Measurements from ENCODE around the gene PFN4.
A peak's percentile ranks its signal among the peaks of the same experiment; 100 is the strongest.

Gene PFN4

DNA sequence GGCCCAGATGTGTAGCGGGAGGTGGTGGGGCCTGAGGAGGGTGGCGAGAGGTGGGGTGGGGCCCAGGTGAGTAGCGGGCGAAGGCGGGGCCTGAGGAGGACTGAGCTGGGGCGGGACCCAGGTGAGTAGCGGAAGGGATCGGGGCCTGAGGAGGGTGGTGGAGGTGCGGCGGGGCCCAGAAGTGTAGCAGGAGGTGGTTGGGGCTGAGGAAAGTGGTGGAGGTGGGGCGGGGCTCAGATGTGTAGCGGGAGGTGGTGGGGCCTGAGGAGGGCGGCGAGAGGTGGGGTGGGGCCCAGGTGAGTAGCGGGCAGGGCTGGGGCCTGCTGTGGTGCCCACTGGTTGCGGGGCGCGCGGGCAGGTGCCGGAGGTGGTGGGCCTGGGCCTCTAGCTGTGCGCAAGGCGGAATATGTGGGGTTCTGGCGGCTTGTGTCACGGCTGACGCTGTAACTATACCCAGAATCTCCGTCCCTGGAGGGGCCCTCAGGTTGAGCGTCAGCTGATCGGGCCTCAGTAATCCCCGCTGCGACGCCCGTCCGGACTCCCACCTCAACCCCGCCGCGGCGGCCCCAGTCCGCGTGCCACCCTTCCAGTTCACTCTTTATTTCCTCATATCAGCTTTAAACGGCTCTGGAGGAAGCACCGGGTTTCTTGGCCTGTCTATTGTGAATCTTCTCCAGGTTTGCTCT, 46.1 kb downstream of the PFN4 start:
- DNase-seq, result no peak

GRCh38 chr2:24075915-24076848, 47.0 kb downstream of the PFN4 start, which contains the start of gene SF3B6:
SF3B6 (minus strand) TSS chr2:24076326; CDS start chr2:24076229, 97 bp downstream.
- peak; percentile 84 for DNase-seq

DNA sequence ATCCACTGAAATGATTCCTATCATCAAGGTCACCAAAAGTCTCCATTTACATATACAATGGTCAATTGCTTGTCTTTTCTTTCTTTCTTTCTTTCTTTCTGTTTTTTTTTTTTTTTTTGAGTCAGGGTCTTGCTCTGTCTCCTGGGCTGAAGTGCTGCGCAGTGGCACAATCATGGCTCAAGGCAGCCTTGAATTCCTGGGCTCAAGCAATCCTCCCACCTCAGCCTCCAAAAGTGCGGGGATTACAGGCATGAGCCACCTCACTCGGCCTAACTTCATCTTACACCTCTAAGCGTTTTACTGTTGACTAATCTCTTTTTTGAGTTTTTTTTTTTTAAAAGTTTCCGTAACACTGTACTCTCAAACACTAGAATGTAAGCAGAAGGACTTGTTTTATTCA, 47.9 kb downstream of the PFN4 start:
- DNase-seq, result no peak

DNA sequence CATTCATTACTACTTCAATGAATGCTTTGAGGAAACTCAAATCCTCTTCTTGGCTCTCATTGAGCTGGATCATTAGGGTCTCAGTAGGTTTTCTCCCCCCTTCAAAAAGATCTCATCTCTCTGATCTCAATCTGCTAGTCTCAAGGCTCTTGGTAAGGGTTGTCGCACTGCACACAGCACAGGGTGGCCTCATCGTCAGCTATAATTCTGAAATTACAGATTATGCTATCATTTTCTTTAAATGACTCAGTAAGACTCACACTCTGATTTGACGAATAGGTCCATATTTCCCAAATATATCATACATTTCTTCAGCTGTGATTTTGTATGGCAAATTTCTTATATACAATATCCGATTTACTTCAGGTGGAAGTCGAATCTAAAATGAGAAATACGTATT, 49.3 kb downstream of the PFN4 start:
- no peak for DNase-seq

DNA sequence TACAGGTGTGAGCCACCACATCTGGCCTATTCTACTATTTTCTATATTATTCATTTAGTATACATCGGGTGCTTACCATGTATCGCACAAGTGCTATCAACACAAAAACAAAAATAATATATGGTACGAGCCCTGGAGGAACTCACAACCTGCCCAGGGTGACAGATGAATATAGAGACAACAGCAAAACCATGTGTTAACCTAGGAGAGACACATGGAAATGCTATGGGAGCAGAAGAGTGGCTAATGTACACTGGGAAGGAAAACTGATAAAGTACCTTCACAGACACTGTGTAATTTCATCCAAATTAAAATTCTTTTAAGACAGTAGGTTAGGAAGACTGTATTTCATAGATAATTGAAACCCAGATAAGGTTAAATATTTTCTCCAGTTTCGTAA, 50.9 kb downstream of the PFN4 start:
- DNase-seq, result no peak

DNA sequence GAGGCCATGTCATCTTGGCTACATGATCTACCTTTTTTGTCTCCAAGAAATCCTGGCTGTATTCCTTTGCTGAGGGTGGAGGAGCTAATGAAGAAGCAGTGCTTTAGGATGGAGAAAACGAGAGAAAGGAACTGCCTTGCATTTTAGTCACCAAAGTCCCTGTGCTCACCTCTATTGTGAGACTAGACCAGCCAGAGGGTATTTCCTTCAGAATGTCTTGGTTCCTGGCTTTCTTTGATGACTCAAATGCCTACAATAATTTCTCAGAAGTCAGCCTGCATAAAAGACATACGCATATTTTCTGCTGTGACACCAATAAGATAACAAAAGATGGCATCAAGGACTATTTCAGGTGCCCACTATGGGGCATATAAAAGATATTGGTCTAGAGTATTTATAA, 57.8 kb downstream of the PFN4 start:
- no peak for DNase-seq

All from NCI-H524 treated with DMSO at 0.1 percent for 48 hours (cell line).